Activated naive CD4-positive, alpha-beta T cell treated with anti-CD3 and anti-CD28 coated beads, Interleukin-2, amount 50 U/mL, for 72 hours (primary cell): Measurements from ENCODE around the gene CRACDL. TPM values are rescaled to one million over a fixed set of nuclear protein-coding genes. Genes with fewer than 3 reads are reported as not detected.

Experiments used
- ATAC-seq, 2 donors: fragments of 150-1000 bp; cut with Tn5 transposase; 2 replicates each; pipeline ENCODE4 v1.10.0; 2021; ENCODE audit warnings: mild to moderate bottlenecking in 2 of 2, moderate library complexity in 2 of 2
- DNase-seq, 2 donors: peaks; one replicate each; pipeline ENCODE4 v3.0.0; 2021 to 2022; ENCODE audit warnings: low spot score in 2 of 2
- H3K27ac Mint-ChIP-seq, 2 donors: one replicate each; pipeline ENCODE4 v1.8.0; 2022; ENCODE audit warnings: mild to moderate bottlenecking in 2 of 2, mixed read lengths in 2 of 2
- H3K36me3 Mint-ChIP-seq, 2 donors: one replicate each; pipeline ENCODE4 v1.8.0; 2022; ENCODE audit warnings: mixed read lengths in 2 of 2
- H3K9me3 Mint-ChIP-seq, 2 donors: one replicate each; pipeline ENCODE4 v1.8.0; 2022; ENCODE audit warnings: mixed read lengths in 2 of 2
- total RNA-seq, 2 donors: library from RNA; stranded (reverse); gene quantifications; one replicate each; pipeline ENCODE4 v1.2.3, GENCODE V29; 2022

CRACDL gene
- total RNA-seq, 2 donors from 2014 or later: 0.12 TPM; not detected in 1

GRCh38 chr2:98810588-98810928 is 125.5 kb downstream of the CRACDL start:
- Mint-ChIP-seq H3K9me3 (no peaks in the 10 kb centered on the region), H3K36me3 (no peaks in the 10 kb centered on the region), H3K27ac (no peak overlapping the region)
- DNase-seq: no peak
- no peak for ATAC-seq

GRCh38 chr2:98809878-98810587 is 126.0 kb downstream of the CRACDL start:
- Mint-ChIP-seq H3K27ac (no peak overlapping the region), H3K9me3 (no peaks in the 10 kb centered on the region), H3K36me3 (no peaks in the 10 kb centered on the region)
- no peak for DNase-seq
- no peak for ATAC-seq

- Mint-ChIP-seq H3K9me3 (no peaks in the 10 kb centered on the region), H3K27ac (no peak overlapping the region), H3K36me3 (no peaks in the 10 kb centered on the region)
- no peak for DNase-seq
- no peak for ATAC-seq
Observed at GRCh38 chr2:98809116-98809515, 126.9 kb downstream of the CRACDL start.

DNA sequence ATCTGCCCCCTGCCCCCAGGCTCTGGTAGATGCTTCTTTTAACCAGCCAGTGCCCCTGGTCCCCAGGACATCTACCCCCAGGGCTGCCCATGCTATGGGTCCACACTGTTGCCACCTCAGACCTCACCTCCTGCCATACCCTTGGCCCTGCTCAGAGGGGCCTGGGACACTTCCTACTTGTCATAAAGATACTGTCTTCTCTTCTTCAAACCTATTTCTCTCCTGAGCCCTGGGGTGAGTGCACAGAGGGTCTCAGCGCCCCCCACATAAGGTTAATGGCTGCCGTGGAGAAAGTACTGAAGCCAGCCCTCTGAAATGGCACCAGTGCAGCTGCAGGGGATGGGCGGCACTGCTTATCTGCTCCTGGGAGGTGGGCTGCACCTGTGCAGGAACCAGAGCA is 127.5 kb downstream of the CRACDL start:
- no peaks in the 10 kb centered on the region for H3K36me3 Mint-ChIP-seq
- H3K27ac Mint-ChIP-seq: no peak overlapping the region
- no peaks in the 10 kb centered on the region for H3K9me3 Mint-ChIP-seq
- ATAC-seq (no peak), DNase-seq (no peak)

- H3K9me3 Mint-ChIP-seq: no peaks in the 10 kb centered on the region
- no peak overlapping the region for H3K27ac Mint-ChIP-seq
- ATAC-seq (no peak), DNase-seq (no peak)
- no peaks in the 10 kb centered on the region for H3K36me3 Mint-ChIP-seq
Observed at GRCh38 chr2:98807929-98808328, 128.1 kb downstream of the CRACDL start.

DNA sequence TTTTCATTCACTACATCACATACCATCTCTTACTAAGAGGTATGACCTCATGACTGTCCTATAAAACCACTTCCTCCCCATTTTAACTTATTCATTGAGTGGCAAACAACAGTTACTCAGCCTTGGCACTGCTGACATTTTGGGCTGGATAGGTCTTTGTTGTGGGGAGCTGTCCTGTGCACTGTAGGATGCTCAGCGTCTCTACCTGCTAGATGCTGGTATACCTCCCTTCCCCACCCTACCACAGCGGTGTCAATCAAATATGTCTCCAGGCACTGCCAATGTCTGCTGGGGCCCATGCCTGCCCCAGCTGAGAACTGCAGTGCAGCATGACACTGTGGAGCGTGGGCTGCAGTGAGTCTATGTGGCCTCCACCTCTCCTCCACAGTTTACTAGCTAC is 128.8 kb downstream of the CRACDL start:
- no peaks in the 10 kb centered on the region for H3K9me3 Mint-ChIP-seq
- DNase-seq (no peak), ATAC-seq (peak; percentile 44 to 95)
- no peaks in the 10 kb centered on the region for H3K36me3 Mint-ChIP-seq
- peak overlapping the region in 1 of 2 donors; percentile 44 for H3K27ac Mint-ChIP-seq

DNA sequence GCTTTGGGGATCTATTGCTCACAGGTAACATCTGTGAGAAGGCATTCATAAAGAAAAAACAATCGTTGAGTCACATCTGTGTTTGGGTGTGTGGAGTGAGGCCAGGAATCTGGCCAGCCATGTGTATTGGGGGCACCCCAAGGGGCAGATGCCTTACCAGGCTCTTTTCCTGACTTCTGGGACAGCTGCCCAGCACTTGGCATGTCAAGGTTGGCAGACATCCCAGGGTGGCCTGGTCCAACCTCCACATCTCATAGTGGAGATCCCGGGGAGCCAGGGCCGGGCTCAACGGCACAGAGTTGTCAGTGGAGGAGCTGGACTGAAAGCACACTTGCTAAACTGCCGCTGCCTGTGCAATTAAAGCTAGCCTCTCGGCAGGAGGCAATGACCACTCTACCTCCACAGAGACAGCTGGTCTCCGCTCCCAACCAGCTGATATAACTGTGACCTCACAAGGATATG is 129.8 kb downstream of the CRACDL start:
- no peaks in the 10 kb centered on the region for H3K9me3 Mint-ChIP-seq
- ATAC-seq (no peak), DNase-seq (no peak)
- H3K36me3 Mint-ChIP-seq: no peaks in the 10 kb centered on the region
- H3K27ac Mint-ChIP-seq: no peak overlapping the region

GRCh38 chr2:98805412-98806171 is 130.4 kb downstream of the CRACDL start:
- no peaks in the 10 kb centered on the region for H3K36me3 Mint-ChIP-seq
- no peaks in the 10 kb centered on the region for H3K9me3 Mint-ChIP-seq
- ATAC-seq (no peak), DNase-seq (no peak)
- no peak overlapping the region for H3K27ac Mint-ChIP-seq

DNA sequence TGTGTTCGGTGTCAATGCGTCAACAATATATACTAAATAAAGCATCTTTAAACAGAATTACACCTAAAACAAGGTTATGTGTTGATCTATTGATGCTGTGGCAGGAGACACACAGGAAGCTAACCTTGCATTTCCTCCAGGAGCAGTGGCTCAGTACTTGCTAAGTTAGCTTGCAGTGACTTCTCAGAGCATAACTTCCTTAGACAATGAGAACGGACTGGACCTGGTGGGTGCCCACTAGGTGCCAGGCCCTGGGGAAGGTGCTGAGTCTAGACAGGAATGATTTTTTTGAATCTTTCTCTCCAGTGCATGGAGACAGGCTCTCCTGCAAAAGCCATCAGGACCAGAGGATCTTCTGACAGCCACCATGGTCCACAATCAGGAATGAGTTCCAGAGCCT is 131.3 kb downstream of the CRACDL start:
- no peaks in the 10 kb centered on the region for H3K9me3 Mint-ChIP-seq
- no peak for DNase-seq
- no peak for ATAC-seq
- H3K36me3 Mint-ChIP-seq: no peaks in the 10 kb centered on the region
- H3K27ac Mint-ChIP-seq: no peak overlapping the region

DNA sequence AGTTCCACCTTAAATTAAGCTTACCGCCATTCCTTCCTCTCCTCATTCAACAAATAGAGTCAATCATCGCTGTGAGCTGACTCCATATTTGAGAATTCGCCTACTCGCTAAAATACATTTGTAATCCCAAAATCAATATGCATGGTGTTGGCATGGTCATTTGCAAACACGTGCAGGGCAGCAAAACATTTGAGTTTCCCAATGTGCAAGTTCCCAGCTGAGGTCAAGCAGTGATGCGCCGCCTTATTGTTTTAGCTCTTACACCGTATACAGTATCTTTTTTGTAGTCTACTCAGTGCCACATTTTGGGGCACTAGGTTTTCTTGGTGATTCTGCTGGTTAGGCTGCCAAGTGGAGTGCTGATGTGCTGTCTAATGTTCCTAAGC is 131.8 kb downstream of the CRACDL start:
- no peaks in the 10 kb centered on the region for H3K9me3 Mint-ChIP-seq
- DNase-seq (no peak), ATAC-seq (no peak)
- no peaks in the 10 kb centered on the region for H3K36me3 Mint-ChIP-seq
- peak overlapping the region in 1 of 2 donors; percentile 55 for H3K27ac Mint-ChIP-seq

- H3K27ac Mint-ChIP-seq: peak overlapping the region in 1 of 2 donors; percentile 55
- no peaks in the 10 kb centered on the region for H3K9me3 Mint-ChIP-seq
- ATAC-seq (no peak), DNase-seq (no peak)
- H3K36me3 Mint-ChIP-seq: no peaks in the 10 kb centered on the region
Observed at GRCh38 chr2:98803405-98804264, 132.4 kb downstream of the CRACDL start.

DNA sequence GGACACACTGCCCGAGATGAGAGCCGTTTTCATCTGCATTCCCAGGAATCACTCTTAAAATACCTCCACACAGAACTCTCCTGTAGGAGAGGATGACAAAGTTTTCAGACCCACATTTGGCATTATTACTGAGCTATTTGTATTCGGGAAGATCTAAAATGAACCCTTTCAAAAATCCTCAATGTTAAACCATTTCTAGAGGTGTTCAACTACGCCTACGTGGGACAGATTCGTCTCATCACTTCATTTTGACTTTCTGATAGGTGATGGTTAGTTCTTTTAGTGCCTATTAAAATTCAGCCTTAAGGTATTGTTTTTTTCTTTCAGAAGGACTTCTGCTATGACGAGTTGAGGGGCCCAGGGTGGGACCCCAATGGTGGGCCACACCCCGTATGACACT is 133.7 kb downstream of the CRACDL start:
- no peak for ATAC-seq
- no peak for DNase-seq
- no peak overlapping the region for H3K27ac Mint-ChIP-seq
- H3K9me3 Mint-ChIP-seq: no peaks in the 10 kb centered on the region
- no peaks in the 10 kb centered on the region for H3K36me3 Mint-ChIP-seq

DNA sequence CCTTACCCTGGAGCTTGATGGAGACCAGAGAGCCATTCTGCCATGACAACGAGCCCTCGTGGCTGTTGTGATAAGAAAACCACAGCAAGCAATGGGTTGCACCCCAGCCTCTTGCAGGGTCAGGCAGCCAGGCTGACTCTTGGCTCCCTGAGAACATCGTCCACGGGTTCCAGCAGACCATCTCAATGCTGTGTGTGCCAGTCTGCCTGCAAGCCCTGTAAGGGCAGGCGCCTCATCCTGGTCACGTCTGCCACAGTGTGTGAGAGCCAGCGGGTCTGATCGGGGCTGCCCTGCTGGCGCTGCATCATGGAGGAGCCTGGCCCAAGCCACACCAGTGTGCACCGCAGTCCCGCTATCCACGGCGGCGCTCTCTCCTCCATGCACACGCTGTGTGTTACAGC is 134.1 kb downstream of the CRACDL start:
- H3K27ac Mint-ChIP-seq: no peak overlapping the region
- ATAC-seq (no peak), DNase-seq (no peak)
- H3K36me3 Mint-ChIP-seq: no peaks in the 10 kb centered on the region
- no peaks in the 10 kb centered on the region for H3K9me3 Mint-ChIP-seq

DNA sequence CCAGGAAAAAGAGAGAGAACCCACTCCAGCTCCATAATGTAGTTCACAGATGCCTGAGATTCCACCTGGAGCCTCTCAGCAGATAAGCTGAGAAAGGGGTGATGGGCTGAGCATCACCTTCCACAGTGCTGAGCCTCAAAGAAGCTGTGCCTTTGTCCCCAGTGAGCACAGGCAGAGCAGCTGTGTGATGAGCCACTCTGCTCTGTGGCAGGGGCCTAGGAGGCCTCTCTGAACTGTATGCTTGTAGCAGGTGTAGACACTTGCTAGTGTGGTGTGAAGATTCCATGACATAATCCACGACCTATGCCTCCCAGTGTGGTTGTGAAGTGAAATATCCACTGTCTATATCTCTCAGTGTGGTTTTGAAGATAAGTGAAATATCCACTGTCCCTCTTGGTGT is 134.7 kb downstream of the CRACDL start:
- Mint-ChIP-seq H3K27ac (no peak overlapping the region), H3K36me3 (no peaks in the 10 kb centered on the region), H3K9me3 (no peaks in the 10 kb centered on the region)
- no peak for ATAC-seq
- no peak for DNase-seq

GRCh38 chr2:98800330-98801064 is 135.5 kb downstream of the CRACDL start:
- DNase-seq (no peak), ATAC-seq (no peak)
- Mint-ChIP-seq H3K9me3 (no peaks in the 10 kb centered on the region), H3K27ac (no peak overlapping the region), H3K36me3 (no peaks in the 10 kb centered on the region)

DNA sequence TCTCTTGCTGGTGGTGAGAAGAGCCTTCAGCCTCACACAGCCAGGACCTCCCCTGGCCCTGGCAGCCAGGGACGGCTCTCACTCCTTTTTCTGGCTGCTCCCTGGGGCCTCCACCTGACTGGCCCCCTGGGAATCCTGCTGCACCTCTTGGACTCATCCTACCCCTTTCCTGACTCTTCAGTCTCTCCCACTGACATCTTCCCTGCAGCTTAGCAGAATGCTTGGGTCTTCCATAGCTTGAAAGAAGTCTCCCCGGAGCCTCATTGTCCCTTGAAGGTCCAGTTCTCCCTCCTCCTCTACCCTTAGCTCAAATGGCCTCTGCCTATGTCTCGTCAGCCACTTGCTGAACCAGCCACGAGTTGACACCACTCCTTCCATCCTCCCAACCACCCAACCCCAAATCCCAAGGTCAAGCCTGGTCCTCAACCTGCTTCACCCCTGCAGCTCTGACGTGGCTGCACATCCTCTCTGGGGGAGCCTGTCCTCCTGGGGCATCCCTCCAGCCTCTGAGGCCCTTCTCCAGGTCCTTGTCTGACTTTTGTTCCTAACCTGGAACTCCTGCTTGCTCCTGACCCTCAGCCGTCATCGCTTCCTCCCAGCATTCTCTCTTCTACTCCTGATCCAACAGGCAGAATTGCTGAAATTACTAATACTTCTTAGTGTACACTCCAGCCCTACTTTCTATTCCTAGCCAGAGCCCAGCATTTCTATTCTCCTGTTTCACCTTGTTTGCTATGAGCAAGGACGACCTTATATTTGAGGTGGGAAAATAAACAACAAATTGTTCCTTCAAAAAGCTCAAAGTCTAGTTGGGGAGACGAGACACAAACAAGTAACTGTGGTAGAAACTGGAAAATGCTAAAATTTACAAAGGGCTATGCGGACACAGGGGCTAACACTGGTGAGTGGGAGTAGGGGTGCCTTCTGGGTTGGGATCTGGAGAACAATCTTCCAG is 136.4 kb downstream of the CRACDL start:
- Mint-ChIP-seq H3K27ac (peak overlapping the region; percentile 33 to 72), H3K9me3 (no peaks in the 10 kb centered on the region), H3K36me3 (no peaks in the 10 kb centered on the region)
- DNase-seq (no peak), ATAC-seq (no peak)
